HEK293 (cell line): Measurements from ENCODE around the gene UPK3BL2.
"Not testable (repeated sequence)": the region's sequence is repeated elsewhere in the genome, so short reads cannot be mapped to it uniquely, and the experiment has no call there.

Source experiments
- CTCF ChIA-PET: fragments of 350-600 bp; formaldehyde crosslinking; extraction: SDS; loops from one replicate; lab custom pipeline; 2021; ENCODE audit warnings: antibody characterized with exemption; lab: Yijun Ruan, JAX
- POLR2A ChIA-PET: fragments of 300-600 bp; formaldehyde crosslinking; extraction: SDS; loops from one replicate; lab custom pipeline; 2020; ENCODE audit warnings: antibody characterized with exemption, inconsistent platforms; lab: Yijun Ruan, JAX
- H3K27ac ChIP-seq: fragments of 200-500 bp; sonication (Bioruptor generic); 2 replicates; pipeline ENCODE4 v1.5.1; 2014; ENCODE audit warnings: low read depth, low read length, control low read depth, inconsistent platforms; ENCODE audit errors: extremely low read depth
- H3K36me3 ChIP-seq, 2 experiments: fragments of 200-500 bp in 1 of 2; sonication (Bioruptor generic) in 1 of 2; 1 replicate in 1 of 2; 2 replicates in 1 of 2; pipeline ENCODE4 v1.5.1; 2014 to 2017; ENCODE audit warnings: inconsistent platforms in 2 of 2, low read length in 2 of 2; ENCODE audit not compliant: control insufficient read depth in 2 of 2, insufficient read depth in 1 of 2
- H3K4me1 ChIP-seq: fragments of 200-500 bp; sonication (Bioruptor generic); 2 replicates; pipeline ENCODE4 v1.5.1; 2014; ENCODE audit warnings: mild to moderate bottlenecking, low read length, inconsistent platforms; ENCODE audit not compliant: control insufficient read depth, insufficient read depth
- H3K4me3 ChIP-seq: 2 replicates; pipeline ENCODE4 v1.5.1; 2011; ENCODE audit warnings: low read depth, mild to moderate bottlenecking, control low read depth, low read length, moderate library complexity
- H3K9me3 ChIP-seq: fragments of 200-500 bp; sonication (Bioruptor generic); 2 replicates; pipeline ENCODE4 v1.5.1; 2014; ENCODE audit warnings: low read depth, low read length, inconsistent platforms; ENCODE audit not compliant: control insufficient read depth, insufficient read depth
- GLIS2 ChIP-seq: fragments of 450-650 bp; formaldehyde crosslinking; IDR thresholded peaks from 2 replicates; pipeline ENCODE4 v1.5.1; 2016; ENCODE audit warnings: missing biosample characterization, missing genetic modification characterization
- KLF8 ChIP-seq: fragments of 450-650 bp; formaldehyde crosslinking; IDR thresholded peaks from 2 replicates; pipeline ENCODE4 v1.5.1; 2016; ENCODE audit warnings: missing biosample characterization, missing genetic modification characterization
- KLF9 ChIP-seq: fragments of 450-650 bp; formaldehyde crosslinking; IDR thresholded peaks from 2 replicates; pipeline ENCODE4 v1.5.1; 2016; ENCODE audit warnings: missing biosample characterization, missing genetic modification characterization, low read depth
- SP7 ChIP-seq: fragments of 450-650 bp; formaldehyde crosslinking; IDR thresholded peaks from 2 replicates; pipeline ENCODE4 v1.5.1; 2016; ENCODE audit warnings: missing biosample characterization, missing genetic modification characterization
- YY1 ChIP-seq: fragments of 450-650 bp; formaldehyde crosslinking; IDR thresholded peaks from 2 replicates; pipeline ENCODE4 v1.5.1; 2018; ENCODE audit warnings: missing biosample characterization, missing genetic modification characterization
- ZBTB10 ChIP-seq: fragments of 450-650 bp; formaldehyde crosslinking; IDR thresholded peaks from 2 replicates; pipeline ENCODE4 v1.5.1; 2016; ENCODE audit warnings: missing biosample characterization, missing genetic modification characterization
- ZBTB11 ChIP-seq: fragments of 450-650 bp; formaldehyde crosslinking; conservative IDR thresholded peaks from 2 replicates; pipeline ENCODE4 v1.5.1; 2016; ENCODE audit warnings: low read depth, missing biosample characterization, missing genetic modification characterization
- ZBTB26 ChIP-seq: fragments of 450-650 bp; formaldehyde crosslinking; optimal IDR thresholded peaks from 2 replicates; pipeline ENCODE3; 2016; ENCODE audit warnings: missing biosample characterization, mild to moderate bottlenecking, missing genetic modification characterization
- ZFP37 ChIP-seq: fragments of 450-650 bp; formaldehyde crosslinking; IDR thresholded peaks from 2 replicates; pipeline ENCODE4 v1.5.1; 2016; ENCODE audit warnings: missing biosample characterization, missing genetic modification characterization
- ZNF341 ChIP-seq: fragments of 450-650 bp; formaldehyde crosslinking; IDR thresholded peaks from 2 replicates; pipeline ENCODE4; 2016; ENCODE audit warnings: low read depth, missing biosample characterization, missing genetic modification characterization
- ZNF391 ChIP-seq: fragments of 450-650 bp; formaldehyde crosslinking; IDR thresholded peaks from 2 replicates; pipeline ENCODE4 v1.5.1; 2016; ENCODE audit warnings: low read depth, missing biosample characterization, missing genetic modification characterization, borderline replicate concordance
- ZNF394 ChIP-seq: fragments of 450-650 bp; formaldehyde crosslinking; IDR thresholded peaks from 2 replicates; pipeline ENCODE4 v1.5.1; 2016; ENCODE audit warnings: missing biosample characterization, missing genetic modification characterization, mild to moderate bottlenecking, moderate library complexity, borderline replicate concordance
- ZNF398 ChIP-seq: fragments of 450-650 bp; formaldehyde crosslinking; IDR thresholded peaks from 2 replicates; pipeline ENCODE4 v1.5.1; 2017; ENCODE audit warnings: missing biosample characterization, missing genetic modification characterization
- ZNF501 ChIP-seq: fragments of 450-650 bp; formaldehyde crosslinking; IDR thresholded peaks from 2 replicates; pipeline ENCODE4 v1.5.1; 2016; ENCODE audit warnings: missing biosample characterization, missing genetic modification characterization
- ZNF629 ChIP-seq: fragments of 450-650 bp; formaldehyde crosslinking; IDR thresholded peaks from 2 replicates; pipeline ENCODE4 v1.5.1; 2017; ENCODE audit warnings: missing biosample characterization, missing genetic modification characterization
- ZNF660 ChIP-seq: fragments of 450-650 bp; IDR thresholded peaks from 2 replicates; pipeline ENCODE4 v1.5.1; 2018; ENCODE audit warnings: missing biosample characterization, mild to moderate bottlenecking, missing genetic modification characterization
- ZNF692 ChIP-seq: fragments of 450-650 bp; formaldehyde crosslinking; IDR thresholded peaks from 2 replicates; pipeline ENCODE4 v1.5.1; 2016; ENCODE audit warnings: missing biosample characterization, missing genetic modification characterization
- ZNF76 ChIP-seq: fragments of 450-650 bp; formaldehyde crosslinking; IDR thresholded peaks from 2 replicates; pipeline ENCODE4; 2016; ENCODE audit warnings: low read depth, missing biosample characterization, missing genetic modification characterization, borderline replicate concordance
- ZSCAN23 ChIP-seq: fragments of 450-650 bp; formaldehyde crosslinking; IDR thresholded peaks from 2 replicates; pipeline ENCODE4 v1.5.1; 2016; ENCODE audit warnings: missing biosample characterization, missing genetic modification characterization
- TF ChIP-seq, protein P1 (sequence below): fragments of 450-650 bp; formaldehyde crosslinking; IDR thresholded peaks from 2 replicates; pipeline ENCODE4 v1.5.1; 2016; ENCODE audit warnings: missing biosample characterization, missing genetic modification characterization
- TF ChIP-seq, protein P2 (sequence below): fragments of 450-650 bp; formaldehyde crosslinking; IDR thresholded peaks from 2 replicates; pipeline ENCODE4 v1.5.1; 2016; ENCODE audit warnings: missing biosample characterization, missing genetic modification characterization

UPK3BL2 gene

GRCh38 chr7:102572261-102573239 is 29.1 kb upstream of the UPK3BL2 start, which contains the start of gene POLR2J3:
Gene POLR2J3 (minus strand): TSS chr7:102572583. CDS start chr7:102572521, 62 bp downstream.
- peak within 1 kb of the TSS; percentile 69 for H3K27ac ChIP-seq
- H3K4me1 ChIP-seq, H3K36me3 ChIP-seq, CTCF ChIA-PET, H3K9me3 ChIP-seq: not testable (repeated sequence)
- peak within 1 kb of the TSS; percentile 44 for H3K4me3 ChIP-seq
- POLR2A ChIA-PET, result interaction anchor here (0.6 kb wide), 1 partner anchor 434 kb away, joined by 3 read pairs; no protein-coding TSS in a partner anchor
- TF ChIP-seq, protein P1, sequence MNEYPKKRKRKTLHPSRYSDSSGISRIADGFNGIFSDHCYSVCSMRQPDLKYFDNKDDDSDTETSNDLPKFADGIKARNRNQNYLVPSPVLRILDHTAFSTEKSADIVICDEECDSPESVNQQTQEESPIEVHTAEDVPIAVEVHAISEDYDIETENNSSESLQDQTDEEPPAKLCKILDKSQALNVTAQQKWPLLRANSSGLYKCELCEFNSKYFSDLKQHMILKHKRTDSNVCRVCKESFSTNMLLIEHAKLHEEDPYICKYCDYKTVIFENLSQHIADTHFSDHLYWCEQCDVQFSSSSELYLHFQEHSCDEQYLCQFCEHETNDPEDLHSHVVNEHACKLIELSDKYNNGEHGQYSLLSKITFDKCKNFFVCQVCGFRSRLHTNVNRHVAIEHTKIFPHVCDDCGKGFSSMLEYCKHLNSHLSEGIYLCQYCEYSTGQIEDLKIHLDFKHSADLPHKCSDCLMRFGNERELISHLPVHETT (tag by site-specific recombination), result peak; percentile 73
- peak; percentile 74; the same call in 1 of the 2 replicates for TF ChIP-seq ZFP37 (tag by site-specific recombination)
- peak; percentile 53 for TF ChIP-seq YY1
- peak; percentile 69 for TF ChIP-seq ZBTB26 (tag by site-specific recombination)
- peak; percentile 36; the same call in 1 of the 2 replicates for TF ChIP-seq ZNF76 (tag by site-specific recombination)
- peak; percentile 68 for TF ChIP-seq SP7 (tag by site-specific recombination)
- 0 out of 2 replicates have a peak, but pooled peaks have one; percentile 52 for TF ChIP-seq ZNF391 (tag by site-specific recombination)
- peak; percentile 64 for TF ChIP-seq ZBTB10 (tag by site-specific recombination)
- TF ChIP-seq ZNF341 (tag by site-specific recombination), result peak; percentile 32; the same call in 1 of the 2 replicates
- peak; percentile 66; the same call in 1 of the 2 replicates for TF ChIP-seq ZNF394 (tag by site-specific recombination)
- peak; percentile 94 for TF ChIP-seq ZNF501 (tag by site-specific recombination)
- peak; percentile 38; the same call in 1 of the 2 replicates for TF ChIP-seq KLF8 (tag by site-specific recombination)
- TF ChIP-seq ZBTB11 (tag by site-specific recombination), result peak; percentile 94
- TF ChIP-seq KLF9, result 0 out of 2 replicates have a peak, but pooled peaks have one; percentile 37
- 0 out of 2 replicates have a peak, but pooled peaks have one; percentile 28 for TF ChIP-seq ZNF398 (tag by site-specific recombination)
- 0 out of 2 replicates have a peak, but pooled peaks have one; percentile 21 for TF ChIP-seq ZSCAN23
- peak; percentile 31; the same call in 1 of the 2 replicates for TF ChIP-seq ZNF692 (tag by site-specific recombination)
- TF ChIP-seq GLIS2 (tag by site-specific recombination), result peak; percentile 78
- peak; percentile 61 for TF ChIP-seq ZNF629 (tag by site-specific recombination)
- TF ChIP-seq ZNF660 (tag by site-specific recombination), result 0 out of 2 replicates have a peak, but pooled peaks have one; percentile 47
- TF ChIP-seq, protein P2, sequence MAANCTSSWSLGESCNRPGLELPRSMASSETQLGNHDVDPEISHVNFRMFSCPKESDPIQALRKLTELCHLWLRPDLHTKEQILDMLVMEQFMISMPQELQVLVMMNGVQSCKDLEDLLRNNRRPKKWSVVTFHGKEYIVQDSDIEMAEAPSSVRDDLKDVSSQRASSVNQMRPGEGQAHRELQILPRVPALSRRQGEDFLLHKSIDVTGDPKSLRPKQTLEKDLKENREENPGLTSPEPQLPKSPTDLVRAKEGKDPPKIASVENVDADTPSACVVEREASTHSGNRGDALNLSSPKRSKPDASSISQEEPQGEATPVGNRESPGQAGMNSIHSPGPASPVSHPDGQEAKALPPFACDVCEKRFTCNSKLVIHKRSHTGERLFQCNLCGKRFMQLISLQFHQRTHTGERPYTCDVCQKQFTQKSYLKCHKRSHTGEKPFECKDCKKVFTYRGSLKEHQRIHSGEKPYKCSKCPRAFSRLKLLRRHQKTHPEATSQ (tag by site-specific recombination), result peak; percentile 55; the same call in 1 of the 2 replicates
